Common myeloid progenitor, CD34-positive (primary cell): ENCODE data around the gene GZF1.

Experiments
- CTCF ChIA-PET: fragments of 350-600 bp; sonication (Branson Sonifier 250); formaldehyde crosslinking; loops from one replicate; lab custom pipeline; 2021; ENCODE audit warnings: antibody characterized with exemption; lab: Charles Lee
- POLR2A ChIA-PET: fragments of 350-600 bp; sonication (Branson Sonifier 250); formaldehyde crosslinking; loops from one replicate; lab custom pipeline; 2021; ENCODE audit warnings: antibody characterized with exemption; lab: Charles Lee
- DNase-seq, 3 donors: peaks; one replicate each; pipeline versions ENCODE4 v3.0.0 to v3.0.0-alpha.2; 2013
- H3K27ac ChIP-seq, 2 experiments: 1 replicate in 1 of 2; 2 replicates in 1 of 2; pipeline ENCODE4 v1.7.0; 2013; ENCODE audit warnings: inconsistent platforms in 2 of 2, low read length in 2 of 2, mild to moderate bottlenecking in 2 of 2, low read depth in 1 of 2, moderate library complexity in 1 of 2; ENCODE audit not compliant: severe bottlenecking in 2 of 2, insufficient read depth in 1 of 2, poor library complexity in 1 of 2
- H3K27me3 ChIP-seq, 5 experiments: replicated peaks in 2 of 5; 1 replicate in 3 of 5; 2 replicates in 2 of 5; pipeline versions ENCODE4 v1.6.1 to v1.7.0; 2013; ENCODE audit warnings: low read length in 4 of 5, mild to moderate bottlenecking in 2 of 5, moderate library complexity in 2 of 5, inconsistent platforms in 1 of 5; ENCODE audit not compliant: insufficient read depth in 5 of 5, control insufficient read depth in 4 of 5
- H3K36me3 ChIP-seq, 4 experiments: 1 replicate in 2 of 4; 2 replicates in 2 of 4; pipeline versions ENCODE4 v1.6.1 to v1.7.0; 2013; ENCODE audit warnings: low read length in 3 of 4, control low read depth in 1 of 4, mild to moderate bottlenecking in 1 of 4; ENCODE audit not compliant: control insufficient read depth in 4 of 4, insufficient read depth in 4 of 4
- H3K4me1 ChIP-seq, 4 experiments: 1 replicate in 3 of 4; 2 replicates in 1 of 4; pipeline versions ENCODE4 v1.6.1 to v1.7.1; 2013; ENCODE audit warnings: low read length in 3 of 4, mild to moderate bottlenecking in 3 of 4, control low read depth in 1 of 4, inconsistent platforms in 1 of 4, moderate library complexity in 1 of 4; ENCODE audit not compliant: control insufficient read depth in 4 of 4, insufficient read depth in 4 of 4; ENCODE audit errors: control extremely low read depth in 1 of 4
- H3K4me3 ChIP-seq, 7 experiments: 1 replicate in 4 of 7; 2 replicates in 3 of 7; pipeline versions ENCODE4 v1.5.1 to v1.7.0; 2013; ENCODE audit warnings: mild to moderate bottlenecking in 7 of 7, low read length in 6 of 7, moderate library complexity in 6 of 7, inconsistent platforms in 2 of 7, low read depth in 2 of 7, control low read depth in 1 of 7; ENCODE audit not compliant: insufficient read depth in 4 of 7, control insufficient read depth in 1 of 7; ENCODE audit errors: extremely low read depth in 1 of 7
- H3K9me3 ChIP-seq, 5 experiments: 1 replicate in 4 of 5; 2 replicates in 1 of 5; pipeline versions ENCODE4 v1.6.1 to v1.7.1; 2013; ENCODE audit warnings: low read length in 4 of 5, mild to moderate bottlenecking in 2 of 5, inconsistent platforms in 1 of 5, low read depth in 1 of 5, moderate library complexity in 1 of 5; ENCODE audit not compliant: control insufficient read depth in 4 of 5, insufficient read depth in 2 of 5; ENCODE audit errors: control extremely low read depth in 1 of 5
- WGBS: methylation state at CpG from one replicate; pipeline ENCODE4 v1.1.5; 2013; ENCODE audit not compliant: insufficient coverage; 5-methylcytosine and 5-hydroxymethylcytosine counted together

Gene GZF1

DNA sequence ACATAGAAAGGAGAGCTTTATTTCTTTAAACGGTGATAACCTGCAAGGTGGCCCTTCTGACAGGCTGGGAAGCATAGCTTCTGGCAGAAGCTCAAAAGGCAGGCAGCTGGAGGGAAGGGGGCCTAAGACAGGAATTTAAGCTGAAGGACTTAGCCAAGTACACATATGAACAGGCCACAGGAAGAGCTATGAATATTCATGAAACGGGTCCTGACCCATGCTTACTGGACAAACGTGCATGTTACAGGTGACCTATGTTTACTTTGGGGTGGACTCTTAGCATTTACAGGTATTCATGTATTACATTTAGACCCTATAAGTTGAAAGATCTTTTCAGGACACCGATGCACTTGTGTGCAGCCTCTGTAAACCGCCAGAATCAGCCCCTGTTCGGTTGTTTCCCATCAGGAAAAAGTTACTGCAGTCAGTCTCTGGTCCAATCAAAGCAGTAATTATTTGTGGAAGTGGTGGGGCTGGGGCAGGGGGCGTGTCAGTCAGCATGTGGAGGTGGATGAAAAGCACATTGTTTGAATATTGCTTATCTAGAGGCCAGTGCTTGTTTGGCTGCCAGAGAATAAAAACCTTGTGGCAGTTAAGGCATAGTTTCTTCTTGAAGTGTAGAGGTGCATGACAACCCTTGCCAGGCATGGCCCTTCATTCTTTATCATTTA is 2.9 kb upstream of the GZF1 start:
- H3K4me1 ChIP-seq: peaks cover 24 to 51% (median 36%) of the 10 kb centered on the region in 4 experiments
- peak overlapping the region in 1 of 2 experiments; percentile 65 for H3K27ac ChIP-seq
- H3K9me3 ChIP-seq: no peaks in the 10 kb centered on the region
- ChIA-PET CTCF (interaction anchor here (1.1 to 4.6 kb wide), 7 partner anchors 8 to 483 kb away, joined by 3 to 36 read pairs (median 4); partner anchors contain the start of gene NXT1), POLR2A (interaction anchor here (1.0 kb wide), 1 partner anchor 9 kb away, joined by 6 read pairs; the partner anchor contains the start of gene NXT1)
- H3K4me3 ChIP-seq: no peak overlapping the region
- H3K27me3 ChIP-seq: no peaks in the 10 kb centered on the region
- WGBS: 89% methylated on average over 4 of the region's 7 CpGs
- no peak for DNase-seq
- peaks cover 0 to 23% (median 15%) of the 10 kb centered on the region in 4 experiments for H3K36me3 ChIP-seq

DNA sequence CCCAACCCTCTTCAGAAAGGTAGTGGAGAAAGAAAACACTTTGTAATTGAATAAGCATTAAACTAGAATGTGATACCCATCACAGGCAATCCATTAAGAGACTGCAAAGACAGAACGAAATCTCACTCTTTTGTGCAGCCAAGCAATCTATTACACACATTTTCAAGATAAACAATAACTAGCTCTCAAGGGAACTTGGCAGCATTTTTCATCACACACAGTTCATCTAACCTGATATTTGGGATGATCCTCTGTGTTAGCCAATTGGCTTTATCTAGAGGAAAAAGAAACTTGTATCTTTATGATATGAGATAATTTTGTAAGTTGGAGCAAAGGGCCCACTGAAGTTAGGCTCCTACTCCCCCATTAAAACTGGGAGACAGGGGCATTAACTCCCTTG is 1.5 kb upstream of the GZF1 start:
- Histone ChIP-seq H3K4me3 (peak overlapping the region in 4 of 7 experiments; percentile 77 to 85 (median 81)), H3K27me3 (no peaks in the 10 kb centered on the region), H3K36me3 (peaks cover 0 to 22% (median 10%) of the 10 kb centered on the region in 4 experiments), H3K27ac (peak overlapping the region in 1 of 2 experiments; percentile 94), H3K9me3 (no peaks in the 10 kb centered on the region), H3K4me1 (peaks cover 24 to 51% (median 37%) of the 10 kb centered on the region in 4 experiments)
- POLR2A ChIA-PET: interaction anchor here (1.6 kb wide), 1 partner anchor 10 kb away, joined by 17 read pairs; the partner anchor contains the start of gene NXT1
- no peak for DNase-seq
- 100% methylated on average over 1 of the region's 1 CpG for WGBS
- CTCF ChIA-PET: interaction anchor here (1.1 to 4.6 kb wide), 2 partner anchors 11 to 60 kb away, joined by 3 to 36 read pairs; partner anchors contain the start of gene NXT1

DNA sequence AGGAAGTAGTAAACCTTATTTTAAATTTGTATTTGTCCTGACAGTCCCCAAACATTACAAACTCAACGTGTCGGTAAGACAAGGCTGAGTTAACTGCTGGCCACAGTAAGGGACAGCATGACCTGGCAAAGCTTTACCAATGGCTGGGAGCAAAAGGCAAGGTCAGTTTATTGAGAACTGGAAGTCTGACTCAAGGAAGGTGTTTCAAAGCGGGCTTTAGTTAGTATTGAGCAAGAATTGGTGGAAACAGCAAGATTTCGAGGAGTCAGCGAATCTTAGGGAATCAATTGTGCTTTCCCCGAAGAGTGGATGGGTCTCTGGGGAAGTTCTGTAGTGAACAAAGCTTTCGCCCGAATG is 885 bp upstream of the GZF1 start:
- Histone ChIP-seq H3K27me3 (no peaks in the 10 kb centered on the region), H3K4me3 (peak overlapping the region; percentile 55 to 85 (median 77)), H3K36me3 (peaks cover 0 to 21% (median 10%) of the 10 kb centered on the region in 4 experiments), H3K9me3 (no peaks in the 10 kb centered on the region), H3K4me1 (peaks cover 27 to 55% (median 43%) of the 10 kb centered on the region in 4 experiments), H3K27ac (peak overlapping the region; percentile 69 to 94)
- POLR2A ChIA-PET: interaction anchor here (0.8 to 1.6 kb wide), 4 partner anchors 11 to 60 kb away, joined by 3 to 17 read pairs (median 6); partner anchors contain the start of gene NXT1
- CTCF ChIA-PET: interaction anchor here (1.1 to 4.6 kb wide), 2 partner anchors 8 to 12 kb away, joined by 4 to 36 read pairs; partner anchors contain the start of gene NXT1
- 6% methylated on average over 2 of the region's 8 CpGs for WGBS
- DNase-seq: no peak

DNA sequence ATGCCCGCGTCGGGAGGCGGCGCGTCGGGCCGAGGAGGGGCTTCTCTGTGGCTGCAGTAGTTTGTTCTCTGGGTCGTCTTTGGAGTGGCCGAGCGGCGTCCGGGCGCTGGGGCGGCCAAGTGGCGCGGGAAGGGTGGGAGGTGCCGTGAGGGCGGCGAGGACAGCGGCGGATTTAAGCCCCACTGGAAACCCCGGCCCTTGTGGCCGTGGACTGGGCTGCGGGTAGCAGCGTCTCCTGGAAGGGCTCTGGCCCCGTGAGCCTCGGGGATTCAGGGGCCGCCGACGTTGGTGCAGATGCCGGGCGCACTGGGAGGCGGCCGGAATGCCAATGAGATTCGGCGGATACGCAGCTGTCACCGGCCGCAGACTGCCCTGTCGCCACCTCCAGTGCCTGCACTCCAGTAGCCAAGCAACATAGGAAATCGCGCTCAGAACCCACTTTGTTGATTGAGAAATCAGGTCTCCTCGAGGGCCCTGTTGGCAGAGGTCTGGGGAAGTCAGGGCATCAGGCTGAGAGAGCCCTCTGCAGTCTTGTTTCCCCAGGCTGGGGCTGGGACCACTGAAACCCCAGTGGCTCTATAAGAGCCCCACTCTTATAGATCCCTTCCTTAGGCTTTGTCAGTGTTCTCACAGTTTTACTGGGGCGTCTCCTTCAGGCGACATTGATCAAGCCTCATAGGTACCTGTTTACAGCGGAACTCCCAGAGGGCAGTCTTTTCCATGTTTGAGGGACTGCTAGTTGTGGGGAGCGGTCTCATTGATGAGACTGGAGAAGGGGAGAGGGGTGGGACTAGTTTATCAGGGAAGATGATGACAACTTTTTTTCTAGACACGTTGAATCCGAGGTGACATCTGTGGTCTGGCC is 642 bp downstream of the GZF1 start:
- H3K27me3 ChIP-seq: no peaks in the 10 kb centered on the region
- H3K4me1 ChIP-seq: peaks cover 25 to 52% (median 42%) of the 10 kb centered on the region in 4 experiments
- H3K9me3 ChIP-seq: no peaks in the 10 kb centered on the region
- DNase-seq: peak; percentile 44 to 76 (median 73)
- ChIA-PET POLR2A (interaction anchor here (0.7 to 1.5 kb wide), 4 partner anchors 11 to 58 kb away, joined by 3 to 10 read pairs (median 3); partner anchors contain the start of gene NXT1), CTCF (interaction anchor here (1.6 kb wide), 1 partner anchor 13 kb away, joined by 5 read pairs; no protein-coding TSS in a partner anchor)
- H3K27ac ChIP-seq: peak overlapping the region; percentile 48 to 80
- H3K36me3 ChIP-seq: peaks cover 0 to 28% (median 12%) of the 10 kb centered on the region in 4 experiments
- peak overlapping the region; percentile 50 to 85 (median 77) for H3K4me3 ChIP-seq
- 5% methylated on average over 48 of the region's 50 CpGs for WGBS

DNA sequence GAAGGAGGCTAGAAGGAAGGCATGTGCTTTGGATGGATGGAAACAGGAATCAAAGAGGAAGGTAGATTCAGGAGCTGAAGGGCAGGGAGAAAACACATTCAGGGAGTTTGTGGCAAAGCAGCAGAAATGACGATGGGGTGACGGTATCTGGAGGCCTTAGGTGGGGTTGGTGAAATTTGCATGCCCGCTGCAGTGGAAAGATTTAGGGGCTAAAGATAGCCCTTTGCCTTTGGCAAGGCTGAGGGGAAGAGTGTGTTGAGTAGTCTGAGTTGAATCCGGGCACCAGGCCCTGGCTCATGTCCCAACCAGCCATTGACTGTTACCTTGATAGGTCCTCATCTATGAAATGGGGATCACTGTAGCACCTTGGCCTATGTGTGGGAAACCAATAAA is 1.3 kb downstream of the GZF1 start:
- H3K27me3 ChIP-seq: no peaks in the 10 kb centered on the region
- no peak for DNase-seq
- 90% methylated on average over 4 of the region's 4 CpGs for WGBS
- H3K4me1 ChIP-seq: peaks cover 25 to 49% (median 41%) of the 10 kb centered on the region in 4 experiments
- ChIA-PET CTCF (interaction anchor here (1.6 kb wide), 1 partner anchor 13 kb away, joined by 5 read pairs; no protein-coding TSS in a partner anchor), POLR2A (interaction anchor here (0.8 to 1.3 kb wide), 2 partner anchors 10 to 13 kb away, joined by 3 to 10 read pairs; partner anchors contain the start of gene NXT1)
- H3K9me3 ChIP-seq: no peaks in the 10 kb centered on the region
- peaks cover 0 to 29% (median 12%) of the 10 kb centered on the region in 4 experiments for H3K36me3 ChIP-seq
- peak overlapping the region in 1 of 2 experiments; percentile 80 for H3K27ac ChIP-seq
- peak overlapping the region in 5 of 7 experiments; percentile 74 to 85 (median 81) for H3K4me3 ChIP-seq

DNA sequence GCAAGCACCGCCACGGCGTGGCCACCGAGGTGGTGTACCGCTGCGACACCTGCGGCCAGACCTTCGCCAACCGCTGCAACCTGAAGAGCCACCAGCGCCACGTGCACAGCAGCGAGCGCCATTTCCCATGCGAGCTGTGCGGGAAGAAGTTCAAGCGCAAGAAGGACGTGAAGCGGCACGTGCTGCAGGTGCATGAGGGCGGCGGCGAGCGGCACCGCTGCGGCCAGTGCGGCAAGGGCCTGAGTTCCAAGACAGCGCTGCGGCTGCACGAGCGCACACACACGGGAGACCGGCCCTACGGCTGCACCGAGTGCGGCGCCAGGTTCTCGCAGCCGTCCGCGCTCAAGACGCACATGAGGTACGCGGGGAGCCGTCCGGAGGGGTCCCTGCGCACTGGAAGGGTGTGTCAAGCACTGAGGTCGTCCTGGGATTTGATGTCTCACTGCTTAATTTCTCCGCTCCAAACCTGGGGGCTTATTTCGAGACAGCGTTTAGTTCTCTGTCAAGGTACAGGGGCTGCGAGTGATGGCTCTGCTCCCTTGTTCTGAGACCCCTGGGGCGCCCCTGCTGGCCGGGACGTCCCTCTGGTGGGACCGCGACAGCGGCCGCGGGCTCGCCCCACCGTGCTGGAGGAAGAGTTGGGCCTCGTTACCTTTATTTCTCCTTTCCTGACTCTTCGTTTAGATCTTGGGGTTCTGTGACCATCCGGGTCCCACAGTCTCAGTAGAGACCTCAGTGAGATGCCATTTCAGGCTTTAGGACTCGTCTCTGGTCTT is 3.6 kb downstream of the GZF1 start:
- Histone ChIP-seq H3K27me3 (no peaks in the 10 kb centered on the region), H3K27ac (peak overlapping the region; percentile 8 to 71), H3K4me3 (no peak overlapping the region), H3K4me1 (peaks cover 18 to 38% (median 35%) of the 10 kb centered on the region in 4 experiments), H3K9me3 (no peaks in the 10 kb centered on the region), H3K36me3 (peaks cover 9 to 50% (median 28%) of the 10 kb centered on the region in 4 experiments)
- ChIA-PET CTCF (interaction anchor here (0.9 to 1.2 kb wide), 2 partner anchors 16 to 50 kb away, joined by 3 to 5 read pairs; no protein-coding TSS in a partner anchor), POLR2A (interaction anchor here (1.7 kb wide), 1 partner anchor 15 kb away, joined by 4 read pairs; the partner anchor contains the start of gene NXT1)
- no peak for DNase-seq
- 98% methylated on average over 64 of the region's 65 CpGs for WGBS
